NCI-H187 treated with DMSO at 0.1 percent for 48 hours (cell line): ENCODE data around the gene FGFRL1.

Experiments used
- DNase-seq: peaks from one replicate; lab custom pipeline; 2025; lab: John Stamatoyannopoulos, UW

FGFRL1 gene

DNA sequence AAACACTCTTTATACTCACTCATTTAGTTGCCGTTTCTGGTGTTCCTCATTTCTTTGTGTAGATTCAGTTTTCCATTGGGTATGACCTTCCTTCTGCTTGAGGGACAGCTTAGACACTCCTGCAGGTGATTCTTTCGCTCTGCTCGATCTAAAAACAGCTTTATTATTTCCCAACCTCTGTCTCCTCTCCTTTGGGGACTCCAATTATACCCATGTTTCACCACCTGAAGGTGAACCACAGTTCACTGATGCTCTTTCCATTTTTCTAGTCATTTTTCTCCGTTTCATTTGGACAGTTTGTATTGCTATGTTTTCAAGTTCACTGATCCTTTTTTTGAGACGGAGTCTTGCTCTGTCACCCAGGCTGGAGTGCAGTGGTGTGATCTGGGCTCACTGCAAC is 4.6 kb upstream of the FGFRL1 start:
- no peak for DNase-seq

DNA sequence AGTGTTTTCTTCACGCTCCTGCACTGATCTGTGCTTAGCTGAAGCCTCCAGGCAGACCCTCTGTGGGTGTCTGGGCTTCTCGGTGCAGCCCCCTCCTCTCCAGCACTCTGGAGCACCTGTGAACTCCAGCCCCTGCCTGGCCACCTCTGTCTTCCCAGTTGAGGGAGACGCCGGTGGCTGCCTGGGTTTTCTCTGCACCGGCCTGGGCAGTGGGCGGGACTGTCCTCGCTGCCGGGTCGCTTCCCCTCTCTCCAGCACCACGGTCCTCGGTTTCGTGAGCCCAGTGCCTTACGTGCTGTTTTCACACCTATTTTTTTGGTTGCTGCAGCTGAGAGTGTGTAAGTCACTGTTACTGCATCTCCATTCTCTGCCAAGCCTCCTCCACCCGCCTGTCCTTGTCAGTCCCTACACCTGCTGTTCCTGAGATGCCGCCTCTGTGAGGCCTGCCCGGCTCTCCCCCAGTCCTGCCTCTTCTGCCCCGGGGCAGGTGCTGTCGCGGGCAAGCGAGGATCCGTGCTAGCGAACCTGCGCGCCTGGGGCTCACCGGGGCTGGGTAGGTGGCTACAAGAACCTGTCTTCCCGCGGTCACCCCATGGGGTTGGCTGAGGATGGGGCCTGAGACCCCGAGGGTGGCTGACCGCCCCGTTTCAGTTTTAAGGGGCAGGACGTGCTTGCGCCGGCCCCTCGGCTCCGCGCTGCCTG is 2.4 kb upstream of the FGFRL1 start:
- DNase-seq = no peak

DNA sequence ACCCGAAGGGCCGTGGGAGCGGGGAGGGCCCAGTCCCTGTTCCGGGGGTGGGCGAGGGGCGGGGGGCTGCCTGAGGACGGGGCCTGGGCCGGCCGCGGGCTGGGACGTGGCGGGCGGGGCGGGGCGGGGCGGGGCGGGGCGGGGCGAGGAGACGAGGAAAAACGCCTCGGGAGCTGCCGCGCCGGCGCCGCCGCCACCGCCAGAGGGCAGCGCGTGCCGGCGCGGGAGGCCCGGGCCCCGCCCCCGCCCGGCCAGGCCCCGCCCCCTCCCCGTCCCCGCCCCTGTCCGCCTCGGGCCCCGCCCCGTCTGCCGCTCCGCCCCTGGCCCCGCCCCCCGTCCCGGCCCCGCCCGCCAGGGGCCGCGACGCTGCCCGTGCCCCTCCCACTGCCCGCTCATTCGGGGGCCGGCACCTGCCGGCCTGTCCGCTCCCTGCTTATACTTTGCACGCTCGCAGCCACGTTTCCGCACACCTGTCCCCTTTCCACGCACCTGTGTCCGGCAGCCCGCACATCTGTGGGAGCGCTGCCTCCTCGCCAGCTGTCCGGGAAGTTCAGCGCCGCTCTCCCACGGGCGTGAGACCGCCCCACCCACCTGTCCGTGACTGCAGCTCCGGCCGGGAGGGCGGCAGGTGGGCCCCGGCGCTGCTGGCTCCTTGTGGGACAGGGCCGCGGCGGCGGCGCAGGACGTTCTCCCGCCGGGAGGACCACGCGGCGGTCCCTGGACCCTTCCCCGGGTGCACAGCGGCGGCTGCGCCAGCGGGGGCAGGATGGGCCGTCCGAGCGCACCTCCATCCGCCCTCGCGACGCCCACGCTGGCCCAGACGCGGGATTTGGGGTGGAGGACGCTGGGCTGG is 1.7 kb upstream of the FGFRL1 start:
- DNase-seq = no peak

DNA sequence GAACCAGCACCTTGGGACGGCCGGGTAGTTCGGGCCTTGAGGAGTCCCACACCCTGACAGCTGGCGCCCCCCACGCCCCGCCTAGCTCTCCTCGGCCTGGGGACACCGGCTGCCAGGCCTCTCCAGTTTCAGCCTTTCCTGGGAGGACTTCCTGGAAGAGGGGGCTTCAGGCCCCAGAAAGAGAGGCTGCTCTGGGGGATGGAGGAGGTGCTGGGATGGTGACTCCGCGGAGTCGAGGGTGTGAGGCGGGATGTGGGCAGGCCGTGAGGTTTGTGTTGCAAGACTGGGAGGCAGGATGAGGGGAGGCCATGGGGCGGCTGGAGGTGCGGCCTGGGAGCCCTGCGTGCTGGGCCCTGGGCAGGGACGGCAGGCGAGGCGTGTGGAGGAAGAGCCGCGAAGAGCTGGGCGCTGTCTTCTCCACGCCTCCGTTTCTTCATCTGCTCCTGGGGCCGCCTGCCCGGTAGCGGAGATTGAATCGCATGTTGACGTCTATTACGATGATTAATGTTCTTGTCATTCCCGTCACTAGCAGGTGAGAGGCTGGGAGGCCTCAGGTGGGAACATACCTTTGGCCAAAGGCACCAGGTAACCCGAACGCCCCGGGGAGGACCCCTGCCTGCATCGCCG is 918 bp upstream of the FGFRL1 start:
- no peak for DNase-seq

DNA sequence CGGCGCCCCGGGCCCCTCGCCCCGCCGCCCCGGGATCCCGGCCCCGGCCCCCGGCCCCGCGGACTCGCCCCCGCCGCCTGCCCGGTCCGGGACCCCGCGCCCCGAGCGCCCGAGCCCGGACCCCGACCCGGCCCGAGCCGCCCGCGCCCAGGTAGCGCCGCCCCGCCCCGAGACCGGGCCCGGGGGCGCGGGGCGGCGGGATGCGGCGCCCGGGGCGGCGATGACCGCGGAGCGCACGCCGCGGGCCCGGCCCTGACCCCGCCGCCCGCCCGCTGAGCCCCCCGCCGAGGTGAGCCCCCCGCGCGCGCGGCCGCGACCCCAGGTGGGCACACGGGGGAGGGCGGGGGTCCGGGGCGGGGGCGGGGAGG is 224 bp downstream of the FGFRL1 start:
- no peak for DNase-seq

DNA sequence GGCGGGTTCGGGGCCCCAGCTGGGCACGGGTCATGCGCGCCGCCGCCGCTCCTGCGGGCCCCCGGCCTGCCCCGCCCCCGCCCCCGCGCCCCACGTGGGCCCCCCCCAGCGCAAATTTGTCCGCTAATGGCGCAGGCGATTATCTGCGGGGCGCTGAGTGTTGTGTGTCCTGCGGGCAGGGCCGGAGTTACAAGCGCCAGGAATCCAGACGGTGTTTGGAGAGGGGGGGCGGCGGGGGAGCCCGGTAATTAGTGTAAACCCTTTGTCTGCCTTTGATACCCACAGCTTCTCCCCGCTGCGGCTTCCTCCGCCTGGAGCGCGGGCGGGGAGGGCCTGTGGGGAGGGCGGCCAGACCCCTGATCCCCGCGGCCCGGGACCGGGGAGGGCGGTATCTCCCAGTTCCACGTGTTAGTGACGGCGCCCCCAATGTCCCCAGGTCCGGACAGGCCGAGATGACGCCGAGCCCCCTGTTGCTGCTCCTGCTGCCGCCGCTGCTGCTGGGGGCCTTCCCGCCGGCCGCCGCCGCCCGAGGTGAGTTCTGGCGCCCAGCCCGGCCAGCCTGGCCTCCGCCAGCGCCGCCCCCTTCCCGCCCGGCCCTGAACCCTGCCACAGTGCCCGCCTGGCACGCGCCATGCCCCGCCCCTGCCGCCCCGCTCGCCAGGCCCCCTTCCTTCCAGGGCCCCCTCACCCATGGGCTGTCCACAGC is 761 bp downstream of the FGFRL1 start:
- no peak for DNase-seq

DNA sequence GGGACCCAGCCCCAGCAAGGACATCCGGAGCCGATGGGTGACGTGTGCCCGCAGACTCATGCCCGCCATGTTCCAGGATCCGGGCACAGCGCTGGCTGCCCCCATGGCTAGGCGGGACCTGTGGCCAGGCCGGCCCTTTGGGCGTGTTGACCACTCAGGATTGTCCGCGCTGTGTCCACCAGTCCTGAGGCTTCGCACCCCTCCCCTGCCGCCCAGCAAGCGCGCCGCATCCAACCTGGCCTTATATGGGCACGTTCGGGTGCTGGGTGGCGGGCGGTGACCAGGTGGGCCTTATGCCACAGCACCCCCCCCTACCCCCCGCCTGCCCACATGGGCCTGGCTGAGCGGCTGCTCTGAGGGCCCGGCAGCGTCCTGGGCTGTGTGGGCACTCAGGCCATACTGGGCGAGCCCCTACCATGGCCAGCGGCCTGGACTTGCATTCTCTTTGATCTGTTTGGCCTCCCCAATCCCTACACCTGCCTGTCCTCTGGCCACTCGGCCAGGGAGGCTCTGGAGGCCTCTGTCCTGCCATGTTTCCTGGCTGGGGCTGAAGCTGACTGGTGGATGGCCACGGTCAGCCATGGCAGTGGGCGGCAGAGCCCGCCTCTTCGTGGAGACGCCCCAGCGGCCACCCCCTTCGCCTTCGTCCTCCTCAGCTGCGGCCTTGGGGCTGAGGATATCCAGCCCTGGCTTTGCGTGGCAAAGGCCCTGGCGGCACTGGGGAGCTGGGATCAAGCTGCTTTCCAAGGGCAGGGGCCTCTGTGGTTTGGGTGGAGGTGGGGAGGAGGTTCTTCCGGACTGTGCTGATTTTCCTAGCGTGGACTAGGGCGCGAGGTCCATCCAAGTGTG is 2.0 kb downstream of the FGFRL1 start:
- DNase-seq = no peak

DNA sequence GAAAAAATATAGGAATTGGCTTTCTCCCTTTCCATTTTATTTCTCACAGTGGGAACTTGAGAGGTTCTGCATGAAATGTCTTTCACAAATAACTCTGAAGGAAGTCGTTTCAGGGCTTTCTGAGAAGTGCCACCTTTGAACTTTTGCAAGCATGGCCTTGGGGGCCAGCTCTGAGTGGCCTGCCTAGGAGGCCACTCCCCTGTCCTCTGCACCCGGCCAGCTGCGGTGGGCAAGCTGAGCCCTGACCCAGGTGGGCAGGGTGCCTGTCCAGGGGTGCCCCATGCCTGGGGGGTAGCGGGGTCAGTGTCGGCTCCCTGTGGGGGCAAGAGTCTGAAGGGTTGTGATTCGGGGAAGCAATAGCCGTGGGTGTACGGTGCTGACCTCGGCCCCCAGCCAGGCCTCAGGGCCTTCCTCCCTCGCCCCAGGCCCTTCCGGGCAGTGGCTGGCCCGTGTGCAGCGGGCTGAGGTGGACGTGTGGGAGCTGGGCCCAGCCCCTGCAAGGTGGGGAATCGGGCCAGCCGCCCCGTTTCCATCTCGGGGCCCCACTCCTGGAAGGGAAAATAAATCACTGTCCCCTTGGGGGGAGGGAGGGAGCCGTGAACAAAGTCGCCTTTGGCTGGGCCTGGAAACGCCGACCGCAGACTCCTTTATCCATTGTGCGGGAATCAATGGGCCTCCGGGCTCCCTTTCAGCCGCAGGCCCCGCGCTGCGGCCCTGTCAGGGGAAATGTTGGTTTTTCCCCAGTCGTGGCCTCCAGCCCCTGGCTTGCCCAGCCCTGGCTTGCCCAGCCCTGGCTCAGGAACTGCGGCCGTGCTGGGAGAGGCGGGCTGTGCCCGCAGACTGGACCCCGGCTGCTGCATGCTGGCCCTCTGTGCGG is 3.1 kb downstream of the FGFRL1 start:
- no peak for DNase-seq

DNA sequence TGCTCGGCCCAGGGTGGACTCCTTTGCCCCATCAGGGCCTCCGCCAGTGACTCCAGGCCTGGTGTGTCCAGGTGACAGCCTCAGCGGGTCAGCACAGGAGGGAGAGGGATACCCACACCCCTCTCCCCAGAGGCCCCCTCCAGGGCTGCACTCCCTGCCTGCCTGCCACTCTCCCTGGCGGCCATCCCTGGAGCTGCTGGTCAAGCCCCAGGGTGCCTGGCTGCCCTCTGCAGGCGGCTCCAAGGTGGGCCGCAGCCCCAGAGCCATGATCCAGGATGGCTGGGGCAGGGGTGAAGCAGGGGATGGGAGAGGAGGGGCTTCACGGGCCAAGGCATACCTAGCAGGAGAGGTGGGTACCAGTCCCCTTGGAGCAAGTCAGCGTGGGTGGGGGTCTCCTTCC is 3.8 kb downstream of the FGFRL1 start:
- no peak for DNase-seq

DNA sequence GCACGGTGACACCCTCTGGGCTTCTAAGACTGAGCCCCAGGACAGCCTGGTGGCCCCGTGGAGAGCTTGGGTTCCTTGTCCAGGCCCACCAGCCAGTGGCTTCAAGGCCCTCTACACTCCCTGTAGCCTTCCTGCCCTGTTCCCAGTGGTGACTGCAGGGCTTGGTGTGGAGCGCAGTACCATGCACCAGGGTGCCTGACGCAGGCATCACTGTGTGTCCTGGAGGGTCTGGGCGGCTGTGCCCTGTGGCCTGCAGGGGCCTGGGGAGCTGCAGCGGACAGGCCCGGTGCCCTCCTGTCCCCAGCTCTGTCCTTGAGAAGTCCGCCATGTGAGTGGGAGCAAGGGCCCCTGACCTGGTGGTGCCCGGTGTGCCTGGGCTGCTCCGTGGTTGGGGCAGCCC is 4.3 kb downstream of the FGFRL1 start:
- DNase-seq = no peak

DNA sequence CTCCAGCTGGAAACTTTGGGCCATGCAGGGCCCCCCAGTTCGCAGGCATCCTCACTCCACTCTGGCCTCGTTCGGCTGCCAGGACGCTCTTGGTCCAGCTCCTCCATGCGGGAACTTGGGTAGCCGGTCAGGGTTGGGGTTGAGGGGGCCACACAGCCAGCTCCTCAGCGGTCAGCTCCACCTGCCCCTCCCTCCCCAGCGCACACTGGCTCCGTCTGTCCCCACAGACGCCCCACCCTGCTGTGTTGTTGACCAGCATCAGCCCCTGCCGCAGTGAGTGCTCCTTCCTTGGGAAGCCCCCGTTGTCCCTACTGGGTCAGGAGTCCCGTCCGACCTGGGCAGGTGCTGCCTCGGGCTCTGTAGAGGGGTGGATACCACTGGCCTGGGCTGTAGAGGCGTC is 5.8 kb downstream of the FGFRL1 start:
- no peak for DNase-seq

DNA sequence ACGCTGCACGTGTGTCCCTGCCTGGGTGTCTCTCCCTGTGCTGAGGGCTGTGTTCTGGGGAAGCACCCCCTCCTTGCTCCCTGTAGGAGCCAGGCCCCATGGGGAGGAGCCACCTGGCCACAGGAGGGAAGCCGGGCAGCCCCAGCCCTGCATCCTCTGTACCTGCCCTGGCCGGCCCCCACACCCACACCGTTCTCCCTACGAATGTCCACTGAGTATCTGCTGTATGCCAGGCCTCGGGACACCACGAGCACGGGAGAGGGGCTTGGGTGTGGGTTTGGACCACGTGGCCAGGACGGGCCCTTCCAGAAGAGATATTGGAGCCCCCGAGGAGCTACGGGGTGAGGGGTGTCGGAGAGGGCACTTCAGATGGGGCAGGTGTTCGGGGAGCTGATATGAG is 6.3 kb downstream of the FGFRL1 start:
- DNase-seq = no peak

DNA sequence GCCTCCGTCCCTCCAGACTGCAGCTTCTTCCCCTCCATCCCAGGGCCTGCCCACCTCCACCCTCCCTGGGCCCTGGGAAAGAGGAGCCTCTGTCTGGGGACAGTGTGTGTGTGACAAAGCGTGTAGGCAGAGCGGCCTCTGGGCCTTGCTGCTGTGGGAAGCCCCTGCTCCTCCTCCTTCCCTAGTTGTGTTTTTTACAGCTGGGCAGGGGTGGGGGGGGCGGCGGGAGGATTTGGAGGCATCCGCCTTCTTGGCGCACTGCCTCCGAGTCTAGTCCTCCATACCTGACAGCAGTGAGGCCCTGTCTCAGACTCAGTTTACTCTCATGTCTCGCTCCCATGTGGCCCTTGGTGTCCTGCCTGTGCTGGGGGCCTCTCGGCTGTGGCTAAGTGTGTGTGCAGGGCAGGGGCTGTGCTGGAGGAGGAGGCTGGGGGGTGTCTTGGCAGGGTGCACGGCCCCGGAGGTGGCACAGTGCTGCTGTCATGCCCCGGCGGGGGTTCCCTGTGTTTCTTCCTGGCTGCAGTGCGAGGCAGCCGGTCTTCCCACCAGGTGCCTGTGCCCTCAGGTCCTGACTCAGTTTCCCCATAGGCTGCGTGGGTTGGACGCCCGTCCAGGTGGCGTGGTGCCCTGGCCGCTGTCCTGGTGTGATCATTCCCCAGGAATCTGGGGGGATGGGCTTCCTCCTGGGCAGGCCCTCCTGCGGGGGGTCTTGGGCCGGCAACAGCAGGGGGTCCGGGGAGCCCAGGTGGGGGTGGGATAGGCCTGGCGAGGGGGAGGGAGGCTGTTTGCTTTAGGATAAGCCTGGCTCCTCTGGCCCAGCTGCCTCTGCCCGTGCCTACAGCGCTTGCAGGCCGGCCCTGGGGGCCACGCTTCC is 7.0 kb downstream of the FGFRL1 start:
- DNase-seq = no peak

DNA sequence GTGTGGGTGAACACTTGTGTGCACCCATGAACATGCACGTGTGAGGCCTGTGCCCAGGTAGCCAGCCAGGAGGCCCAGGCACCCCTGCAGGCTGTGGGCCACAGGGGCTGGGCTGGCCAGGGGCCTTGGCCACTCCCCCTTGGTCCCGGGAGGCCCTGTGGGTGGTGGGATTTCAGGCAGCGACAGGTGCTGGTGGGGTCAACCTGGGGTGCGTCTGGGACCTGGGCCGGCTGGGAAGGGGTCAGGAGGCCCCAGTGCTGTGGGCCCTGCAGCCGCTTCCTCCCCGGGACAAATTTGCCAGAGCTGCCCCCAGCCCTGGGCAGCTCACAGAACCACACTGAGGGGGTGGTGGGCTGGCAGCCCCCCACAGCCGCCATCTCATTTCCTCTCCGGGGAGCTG is 7.9 kb downstream of the FGFRL1 start:
- no peak for DNase-seq

DNA sequence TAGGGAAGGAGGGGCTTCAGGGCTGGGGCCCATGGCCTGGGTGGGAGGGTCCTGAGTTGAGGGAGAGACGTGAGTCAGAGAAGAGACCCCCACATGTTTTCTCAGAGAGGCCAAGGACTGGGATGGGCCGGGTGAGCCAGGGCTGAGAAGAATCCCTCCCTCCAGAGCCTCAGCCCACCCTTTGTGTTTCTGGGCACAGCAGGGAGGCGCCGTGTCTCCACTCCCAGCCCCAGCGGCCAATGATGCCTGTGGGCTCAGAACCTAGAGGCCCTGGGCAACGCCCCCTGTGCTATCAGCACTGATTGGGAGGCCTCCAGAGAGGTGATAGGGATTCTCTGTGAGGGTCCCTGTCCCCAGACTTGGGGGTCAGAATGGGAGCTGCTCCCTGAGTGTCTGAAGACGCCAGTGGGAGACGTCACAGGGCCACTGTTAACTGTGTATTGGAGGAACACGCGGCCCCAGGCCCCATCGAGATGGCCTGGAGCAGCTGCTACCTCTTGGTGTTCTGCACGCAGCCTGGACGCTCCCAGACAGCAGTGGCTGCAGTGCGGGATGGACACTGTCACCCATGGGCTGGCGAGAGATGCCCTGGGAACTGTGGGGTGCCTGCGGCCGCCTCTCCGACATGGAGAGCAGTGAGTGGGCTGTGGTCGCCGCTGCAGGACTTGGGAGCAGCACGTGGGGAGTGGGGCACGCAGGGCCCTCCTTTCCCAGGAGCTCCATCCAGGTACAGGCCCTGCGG is 8.5 kb downstream of the FGFRL1 start:
- no peak for DNase-seq

DNA sequence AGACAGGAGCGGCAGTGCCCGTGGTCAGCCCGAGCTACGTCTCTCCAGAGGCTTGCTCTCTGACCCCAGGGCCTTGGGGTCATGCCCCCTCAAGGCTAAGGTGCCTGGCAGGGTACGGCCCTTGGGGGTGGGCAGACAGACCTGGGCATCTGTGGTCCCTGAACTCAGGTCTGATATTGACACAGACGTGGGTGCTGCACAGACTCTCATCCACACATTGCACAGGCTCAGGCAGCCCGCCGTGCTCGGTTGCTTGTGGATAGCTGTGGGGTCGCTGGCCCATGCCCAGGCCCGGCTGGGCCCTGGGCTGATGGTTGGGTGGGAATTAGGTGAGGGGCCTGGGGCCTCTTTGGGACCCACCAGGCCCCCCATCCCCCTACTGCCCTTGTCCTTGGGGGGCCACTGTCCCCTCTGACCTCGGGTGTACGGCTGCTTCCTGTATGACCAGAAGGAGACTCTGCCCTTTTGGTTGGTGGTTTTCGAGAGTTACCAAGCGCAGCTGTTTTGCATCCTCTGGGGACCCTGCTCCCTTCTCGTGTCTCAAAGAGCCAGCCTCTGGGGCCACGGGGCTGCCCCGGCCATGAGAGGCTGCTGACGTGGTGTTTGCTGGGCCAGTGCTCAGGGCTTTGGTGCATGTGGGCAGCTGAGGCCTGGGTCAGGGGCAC is 10.1 kb downstream of the FGFRL1 start:
- no peak for DNase-seq

DNA sequence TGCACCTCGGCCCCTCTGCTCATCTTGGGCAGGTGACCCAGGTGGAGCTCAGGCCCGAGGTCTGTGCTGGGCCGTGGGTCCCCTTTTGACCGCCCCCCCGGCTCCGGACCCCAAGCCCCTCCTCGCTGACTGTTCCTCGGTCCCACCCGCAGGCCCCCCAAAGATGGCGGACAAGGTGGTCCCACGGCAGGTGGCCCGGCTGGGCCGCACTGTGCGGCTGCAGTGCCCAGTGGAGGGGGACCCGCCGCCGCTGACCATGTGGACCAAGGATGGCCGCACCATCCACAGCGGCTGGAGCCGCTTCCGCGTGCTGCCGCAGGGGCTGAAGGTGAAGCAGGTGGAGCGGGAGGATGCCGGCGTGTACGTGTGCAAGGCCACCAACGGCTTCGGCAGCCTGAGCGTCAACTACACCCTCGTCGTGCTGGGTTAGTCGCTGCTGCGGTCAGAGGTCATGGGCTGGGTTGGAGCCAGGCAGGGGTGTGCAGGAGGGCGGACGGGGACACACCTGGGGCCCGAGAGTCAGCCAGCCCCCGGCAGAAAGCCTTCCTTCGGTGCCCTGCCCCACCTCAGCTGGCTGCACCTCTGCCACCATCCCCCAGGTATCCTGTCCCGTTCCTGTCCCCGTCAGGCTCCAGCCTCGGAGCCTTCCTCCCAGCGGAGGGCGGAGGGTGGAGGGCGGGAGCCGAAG is 10.8 kb downstream of the FGFRL1 start:
- DNase-seq = no peak

DNA sequence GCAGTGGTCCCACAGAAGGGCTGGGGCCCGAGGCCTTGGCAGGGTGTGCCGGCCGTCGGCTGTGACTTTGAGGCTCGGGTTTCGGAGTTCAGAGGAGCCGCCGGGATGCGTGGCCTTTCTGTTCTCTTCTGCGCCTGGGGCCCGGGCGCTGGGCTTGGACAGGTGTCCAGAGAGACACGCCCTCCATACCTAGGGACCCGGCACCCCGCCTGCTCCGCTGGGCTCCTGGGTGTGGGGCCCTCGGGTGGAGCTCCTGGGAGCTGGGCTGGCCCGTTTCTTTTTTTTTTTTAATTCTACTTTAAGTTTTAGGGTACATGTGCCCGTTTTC is 11.3 kb downstream of the FGFRL1 start:
- DNase-seq = no peak
